NCI-H2196 (cell line): ENCODE data around the gene ATL2.
"Not testable (repeated sequence)": the region's sequence is repeated elsewhere in the genome, so short reads cannot be mapped to it uniquely, and the experiment has no call there.

Experiments used
- DNase-seq: peaks from one replicate; lab custom pipeline; 2025; ENCODE audit not compliant: unreplicated experiment; lab: John Stamatoyannopoulos, UW

ATL2 gene

DNA sequence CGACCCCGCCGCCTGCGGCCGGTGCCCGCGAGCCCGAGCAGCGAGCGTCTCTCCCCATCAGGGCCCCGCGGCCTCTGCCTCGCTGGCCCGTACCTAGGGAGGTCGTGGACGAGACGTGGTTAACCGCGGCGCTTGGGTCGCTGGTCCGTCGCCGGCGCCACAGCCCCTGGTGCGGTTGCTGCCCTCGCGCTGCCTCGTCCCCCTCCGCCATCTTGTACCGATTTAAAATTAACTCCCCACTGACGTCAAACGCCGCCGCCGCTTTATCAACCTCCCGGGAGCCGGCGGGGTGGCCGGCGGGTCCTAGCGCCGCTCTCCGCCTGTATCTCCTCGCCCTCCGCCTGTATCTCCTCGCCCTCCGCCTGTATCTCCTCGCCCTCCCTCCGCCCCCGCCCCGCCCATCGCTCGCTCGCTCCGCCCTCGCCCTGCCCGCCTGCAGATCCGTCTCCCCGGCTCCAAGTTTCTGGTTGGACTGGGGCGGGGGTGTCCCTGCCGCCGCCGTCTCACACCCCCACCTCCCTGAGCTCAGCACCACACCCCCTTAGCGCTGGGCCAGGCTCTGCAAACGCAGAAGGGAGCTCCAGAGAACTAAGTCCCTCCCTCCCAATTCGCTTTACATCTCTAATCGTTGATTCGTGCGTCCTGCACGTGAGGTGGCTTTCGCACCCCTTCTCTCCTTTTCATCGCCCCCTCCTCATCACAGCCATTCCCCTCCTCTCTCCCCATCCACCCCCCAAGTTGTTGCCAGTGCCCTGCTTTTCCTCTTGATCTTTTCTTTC lies at the start of gene ATL2:
Gene ATL2 (minus strand): TSS at position 224 of the 779 bp plus-strand sequence. CDS start 13 bp downstream, at position 211.
- peak; percentile 90 for DNase-seq

DNA sequence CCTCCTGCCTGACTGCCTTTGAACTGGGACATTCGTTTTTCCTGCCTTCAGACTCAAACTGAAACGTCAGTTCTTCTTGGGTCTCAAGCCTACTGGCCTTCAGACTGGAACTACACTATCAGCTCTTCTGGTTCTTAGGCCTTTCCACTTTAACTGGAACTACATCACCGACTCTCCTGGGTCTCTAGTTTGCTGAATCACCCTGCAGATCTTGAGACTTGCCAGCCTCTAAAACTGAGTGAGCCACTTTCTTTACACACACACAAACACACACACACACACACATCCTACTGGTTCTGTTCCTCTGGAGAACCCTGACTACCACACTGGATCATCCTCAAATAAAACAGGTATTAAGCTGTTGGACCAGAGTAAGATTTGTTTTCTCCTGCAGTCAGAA lies 46.7 kb upstream of the ATL2 start:
- DNase-seq = no peak

DNA sequence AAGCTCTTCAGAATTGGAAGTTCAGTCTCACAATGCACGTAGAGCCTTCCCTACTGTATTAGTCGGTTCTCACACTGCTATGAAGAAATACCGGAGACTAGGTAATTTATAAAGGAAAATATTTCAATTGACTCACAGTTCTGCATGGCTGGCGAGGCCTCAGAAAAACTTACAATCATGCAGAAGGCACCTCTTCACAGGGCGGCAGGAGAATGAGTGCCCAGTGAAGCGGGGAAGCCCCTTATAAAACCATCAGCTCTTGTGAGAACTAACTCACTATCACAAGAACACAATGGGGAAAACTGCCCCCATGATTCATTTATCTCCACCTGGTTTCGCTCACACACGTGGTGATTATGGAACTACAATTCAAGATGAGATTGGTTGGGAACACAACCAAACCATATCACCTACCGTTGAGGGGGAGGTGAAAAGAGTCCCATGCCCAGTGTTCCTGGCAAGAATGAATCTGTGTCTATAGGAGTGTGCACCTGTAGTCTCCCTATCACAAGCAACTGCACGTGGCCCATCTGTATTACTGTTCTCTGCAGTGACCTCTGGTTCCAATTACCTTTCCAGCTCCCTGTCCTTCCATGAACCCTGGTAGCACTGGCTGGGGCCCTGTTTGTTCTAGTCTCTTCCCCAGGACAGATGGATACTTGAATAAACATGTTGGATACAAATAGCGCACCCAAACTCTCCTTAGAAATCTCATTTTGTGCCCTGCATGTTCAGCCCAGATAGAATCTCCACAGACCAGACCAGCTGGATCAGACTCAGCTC lies 44.4 kb upstream of the ATL2 start:
- DNase-seq = no peak

DNA sequence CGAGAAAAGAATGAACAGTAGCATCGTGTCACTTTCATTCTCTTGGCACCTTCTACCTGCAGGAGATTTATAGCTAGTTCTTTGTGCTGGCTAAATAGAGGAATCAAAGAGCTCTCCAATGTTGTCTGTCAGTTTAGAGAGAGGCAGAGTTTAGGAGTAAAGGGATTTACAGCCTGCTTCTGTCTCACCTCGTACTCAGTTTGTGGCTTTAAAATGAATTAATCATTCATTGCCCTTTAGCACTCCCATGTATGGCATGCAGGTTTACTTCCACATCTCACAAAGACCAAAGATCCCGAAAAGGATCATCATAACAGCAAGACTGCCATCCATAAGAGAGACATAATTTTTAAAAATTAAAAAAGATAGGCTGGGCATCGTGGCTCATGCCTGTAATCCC lies 42.4 kb upstream of the ATL2 start:
- DNase-seq = no peak

DNA sequence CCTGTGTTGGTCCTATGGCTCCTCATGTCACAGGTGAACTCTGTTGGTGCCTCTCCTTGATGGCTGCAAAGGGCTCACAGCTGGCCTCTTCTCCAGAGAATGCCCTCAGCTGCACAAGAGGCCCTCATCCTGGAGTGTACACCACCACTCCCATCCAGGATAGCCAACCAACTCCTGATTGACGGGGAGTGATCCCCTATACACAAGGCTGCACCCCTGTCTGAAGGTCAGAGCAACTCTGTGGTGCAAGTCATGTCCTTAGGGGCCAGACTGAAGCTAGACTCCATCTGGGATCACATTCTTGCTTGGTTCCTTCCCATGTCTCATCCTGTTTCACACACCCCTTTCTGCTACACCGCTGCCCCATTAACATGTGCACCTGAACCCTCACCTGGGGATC lies 41.7 kb upstream of the ATL2 start:
- DNase-seq = no peak

DNA sequence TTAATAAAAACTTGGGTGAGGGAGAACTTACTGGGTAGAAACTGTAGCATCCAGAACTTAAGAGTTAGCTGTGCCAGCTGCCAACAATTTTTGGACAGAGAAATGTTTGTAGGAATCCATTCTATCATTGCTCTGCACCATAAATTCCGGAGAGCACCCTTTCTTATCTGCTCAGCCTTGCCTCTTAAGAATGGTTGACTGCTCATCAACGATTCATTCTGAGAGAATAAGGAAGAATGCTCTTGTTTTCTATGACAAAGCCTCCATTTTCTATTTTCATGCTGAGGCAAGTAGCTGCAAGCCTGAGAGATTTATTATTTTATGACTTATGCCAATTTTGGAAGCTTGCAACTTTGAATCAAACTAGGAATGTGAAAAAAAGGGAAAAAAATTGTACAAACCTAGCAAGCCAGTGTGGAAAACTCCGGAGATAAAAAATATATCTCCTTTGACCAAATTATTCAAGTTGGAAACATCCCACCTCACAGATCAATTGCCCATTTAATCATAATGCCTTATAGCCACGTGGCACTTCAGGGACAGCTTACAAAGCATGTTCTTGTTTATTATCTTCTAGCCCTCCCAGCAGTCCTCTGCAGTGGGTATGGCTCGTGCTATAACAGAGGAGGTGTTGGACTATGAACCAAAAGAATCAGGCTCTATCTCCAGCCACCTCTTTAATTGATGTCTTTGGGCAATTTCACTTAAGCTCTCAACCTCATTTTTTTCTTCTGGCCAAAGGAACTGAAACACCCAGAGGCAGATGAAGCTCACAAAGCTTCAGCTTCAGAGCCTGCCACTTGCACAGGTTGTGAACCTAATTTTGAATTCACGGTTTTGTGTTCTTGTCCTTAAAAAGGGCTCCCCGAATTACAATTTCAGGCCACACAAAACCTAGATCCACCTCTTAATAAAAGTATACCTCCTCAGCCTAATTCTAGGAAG lies 40.9 kb upstream of the ATL2 start:
- DNase-seq = no peak

DNA sequence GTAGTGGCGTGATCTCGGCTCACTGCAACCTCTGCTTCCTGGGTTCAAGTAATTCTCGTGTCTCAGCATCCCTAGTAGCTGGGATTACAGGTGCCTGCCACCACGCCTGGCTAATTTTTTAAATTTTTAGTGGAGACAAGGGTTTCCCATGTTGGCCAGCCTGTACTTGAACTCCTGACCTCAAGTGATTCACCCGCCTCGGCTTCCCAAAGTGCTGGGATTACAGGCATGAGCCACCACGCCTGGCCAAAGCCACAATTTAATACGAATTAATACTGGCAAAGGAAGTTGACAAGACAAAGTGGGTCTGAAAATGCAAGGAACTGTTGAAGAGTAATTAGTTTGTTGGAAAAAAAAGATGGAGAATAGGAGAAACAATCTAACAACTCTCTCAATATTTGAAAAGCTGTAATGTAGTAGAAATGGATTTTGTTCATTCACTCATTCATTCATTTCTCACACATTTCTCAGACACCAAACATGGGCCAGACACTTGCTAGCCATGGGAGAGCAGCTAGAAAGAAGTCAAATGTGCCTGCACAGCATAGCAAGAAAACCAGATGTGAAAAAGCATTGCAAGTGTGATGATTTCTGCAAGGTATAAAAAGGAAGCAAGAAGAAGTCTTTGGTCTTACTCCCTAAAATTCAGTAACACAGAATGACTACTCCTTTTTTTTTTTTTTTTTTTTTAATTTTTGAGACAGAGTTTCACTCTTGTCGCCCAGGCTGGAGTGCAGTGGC lies 39.4 kb upstream of the ATL2 start:
- DNase-seq = no peak

DNA sequence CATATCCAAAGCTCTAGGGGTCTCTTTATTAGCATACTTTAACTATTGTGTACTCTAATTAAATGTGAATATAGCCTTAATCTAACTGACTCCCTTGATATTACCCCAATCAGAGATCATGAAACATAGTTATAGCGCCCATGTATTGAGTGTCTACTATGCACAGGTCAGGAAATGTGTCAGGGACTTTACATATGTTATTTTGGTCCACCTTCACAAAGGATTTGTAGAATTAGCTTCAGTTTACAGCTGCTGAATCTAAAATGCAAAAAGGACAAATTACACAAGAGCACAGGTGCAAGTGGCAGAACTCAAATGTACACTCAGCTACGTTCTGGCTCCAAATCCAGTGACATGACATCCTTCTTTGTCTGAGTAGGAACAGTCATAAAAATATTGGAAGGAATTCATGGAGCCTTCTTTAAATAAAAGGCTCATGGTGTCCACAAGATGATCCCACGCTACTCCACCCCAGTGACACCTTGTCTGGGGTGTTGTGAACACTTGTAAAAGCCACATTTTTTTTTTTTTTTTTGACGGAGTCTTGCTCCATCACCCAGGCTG lies 38.7 kb upstream of the ATL2 start:
- DNase-seq = no peak

DNA sequence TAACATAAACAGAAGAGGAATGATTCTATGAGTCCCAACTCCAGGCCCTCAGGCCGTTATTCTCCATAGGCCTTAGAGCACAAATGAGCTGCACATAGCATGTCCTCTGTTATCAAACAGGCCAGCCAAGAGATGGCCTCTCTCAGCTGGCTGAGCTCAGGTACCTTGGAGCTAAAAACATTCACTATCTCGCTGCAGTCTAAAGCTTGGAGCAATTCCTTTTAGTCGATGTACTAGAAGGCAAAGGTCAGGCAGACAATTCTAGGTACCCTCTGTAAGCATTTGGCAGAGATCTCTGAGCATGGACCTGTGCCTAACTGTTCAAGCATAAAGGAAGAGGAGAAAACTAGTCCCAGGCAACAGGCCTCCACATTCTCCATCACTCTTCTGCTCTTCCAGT lies 38.0 kb upstream of the ATL2 start:
- DNase-seq = no peak

DNA sequence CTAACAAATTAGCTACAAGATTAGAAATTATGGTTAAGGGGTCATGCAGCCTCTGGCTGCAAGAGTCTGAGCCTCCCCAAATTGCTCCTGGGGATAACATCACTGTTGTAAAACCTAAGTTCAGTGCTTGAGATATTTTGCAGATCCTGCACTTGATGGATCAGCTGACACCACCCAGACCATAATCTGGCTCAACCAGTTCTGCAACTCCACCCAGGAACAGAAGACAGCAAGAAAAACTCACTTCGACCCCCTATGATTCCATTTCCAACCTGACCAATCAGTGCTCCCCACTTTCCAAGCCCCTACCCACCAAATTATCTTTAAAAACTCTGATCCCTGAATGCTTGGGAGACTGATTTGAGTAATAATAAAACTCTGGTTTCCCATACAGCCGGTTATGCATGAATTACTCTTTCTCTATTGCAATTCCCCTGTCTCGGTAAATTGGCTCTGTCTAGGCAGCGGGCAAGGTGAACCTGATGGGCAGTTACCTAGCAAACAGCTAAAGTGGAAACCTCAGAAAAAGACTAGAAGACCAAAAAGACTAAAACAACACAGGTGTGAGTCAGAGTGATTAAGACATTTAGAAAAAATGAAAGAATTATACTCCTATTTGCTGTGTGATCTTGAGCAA lies 35.3 kb upstream of the ATL2 start:
- not testable (repeated sequence) for DNase-seq

DNA sequence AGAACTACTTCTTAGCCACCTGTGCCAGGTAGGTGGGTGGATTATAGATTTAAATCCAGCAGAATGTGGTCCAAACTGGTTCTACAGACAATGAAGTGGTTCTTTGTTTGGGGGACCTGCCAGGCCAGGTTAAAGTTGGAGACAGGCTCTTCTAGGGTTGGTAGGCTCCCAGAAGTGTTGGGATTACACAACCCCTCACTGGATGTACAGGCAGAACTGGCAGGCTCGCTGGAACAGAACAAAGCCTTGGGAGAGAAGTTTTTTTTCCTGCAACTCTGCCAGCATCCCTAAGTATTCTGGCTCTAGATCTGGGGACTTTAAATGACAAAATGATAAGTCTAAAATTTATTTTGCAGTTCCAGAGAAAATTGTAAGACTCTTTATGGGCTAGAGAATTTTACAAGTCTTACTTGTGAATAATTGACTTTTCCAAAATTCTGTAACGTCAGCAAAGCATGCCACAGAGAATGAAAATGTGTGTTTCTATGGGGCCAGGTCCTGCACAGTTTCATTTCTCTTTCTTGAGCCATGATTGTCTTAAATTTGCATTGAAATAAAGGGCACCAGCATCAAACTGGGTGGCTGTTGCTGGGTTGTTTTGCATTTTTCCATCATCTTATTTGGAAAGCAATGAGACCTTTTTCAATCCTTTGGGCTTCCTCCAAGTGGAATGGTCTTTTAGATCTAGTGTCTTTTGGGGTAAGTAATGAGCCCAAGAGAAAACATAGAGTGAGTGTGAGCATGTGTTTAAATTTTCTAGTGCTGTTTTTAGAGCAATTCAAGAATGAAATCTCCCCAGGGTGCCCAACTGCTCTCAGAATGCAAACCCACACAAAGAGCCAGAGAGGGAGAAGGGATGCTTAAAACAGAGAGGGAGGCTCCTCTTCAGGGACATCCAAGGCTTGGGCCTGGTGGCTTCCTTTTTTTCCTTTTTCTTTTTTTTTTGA lies 32.4 kb upstream of the ATL2 start:
- no peak for DNase-seq

DNA sequence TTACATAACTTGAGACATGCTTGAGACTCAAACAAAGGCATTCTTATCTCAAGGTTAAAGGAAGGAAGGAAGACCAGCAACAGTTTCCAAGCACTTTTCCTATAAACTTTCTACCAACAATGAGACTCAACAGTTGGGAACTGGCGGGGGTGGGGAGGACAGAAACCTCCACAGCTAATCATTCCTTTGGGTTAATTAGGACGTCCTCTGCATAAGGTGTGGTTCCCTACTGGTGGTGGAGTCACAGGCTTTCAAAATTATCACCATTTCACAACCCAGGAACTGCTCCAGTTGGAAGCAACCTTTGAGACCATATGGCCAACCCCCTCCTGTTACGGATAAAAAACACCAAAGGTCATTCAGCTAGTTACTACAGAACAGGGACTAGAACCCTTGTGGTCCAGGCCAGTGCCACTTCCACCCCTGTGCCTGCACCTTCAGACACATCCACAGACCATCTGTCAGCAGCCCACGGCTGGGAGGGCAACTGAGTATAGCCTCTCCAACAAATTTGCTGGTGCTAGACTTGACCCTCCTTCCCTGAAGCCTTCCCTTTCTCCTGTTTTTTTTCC lies 30.1 kb upstream of the ATL2 start:
- DNase-seq = no peak

DNA sequence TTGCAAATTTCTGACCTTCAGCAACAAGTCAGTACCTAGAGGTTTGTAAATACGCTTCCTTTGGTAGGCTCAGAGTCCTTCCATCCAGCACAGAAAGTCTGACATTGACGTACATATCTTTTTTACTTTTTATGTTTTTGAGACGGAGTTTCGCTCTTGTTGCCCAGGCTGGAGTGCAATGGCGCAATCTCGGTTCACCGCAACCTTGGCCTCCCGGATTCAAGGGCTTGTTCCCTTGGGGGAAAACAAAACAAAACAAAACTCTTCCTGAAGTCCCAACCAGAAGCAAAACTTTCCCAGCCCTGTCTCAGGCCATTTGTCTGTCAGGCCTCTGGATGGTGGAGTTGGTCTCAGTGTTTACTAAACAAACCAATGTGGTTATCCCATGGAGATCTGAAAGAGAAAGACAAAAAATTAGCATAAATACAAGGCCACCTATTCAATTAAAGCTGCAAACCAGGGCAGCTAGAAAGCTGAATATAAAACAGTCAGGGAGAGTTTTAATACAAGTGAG lies 29.6 kb upstream of the ATL2 start:
- no peak for DNase-seq

DNA sequence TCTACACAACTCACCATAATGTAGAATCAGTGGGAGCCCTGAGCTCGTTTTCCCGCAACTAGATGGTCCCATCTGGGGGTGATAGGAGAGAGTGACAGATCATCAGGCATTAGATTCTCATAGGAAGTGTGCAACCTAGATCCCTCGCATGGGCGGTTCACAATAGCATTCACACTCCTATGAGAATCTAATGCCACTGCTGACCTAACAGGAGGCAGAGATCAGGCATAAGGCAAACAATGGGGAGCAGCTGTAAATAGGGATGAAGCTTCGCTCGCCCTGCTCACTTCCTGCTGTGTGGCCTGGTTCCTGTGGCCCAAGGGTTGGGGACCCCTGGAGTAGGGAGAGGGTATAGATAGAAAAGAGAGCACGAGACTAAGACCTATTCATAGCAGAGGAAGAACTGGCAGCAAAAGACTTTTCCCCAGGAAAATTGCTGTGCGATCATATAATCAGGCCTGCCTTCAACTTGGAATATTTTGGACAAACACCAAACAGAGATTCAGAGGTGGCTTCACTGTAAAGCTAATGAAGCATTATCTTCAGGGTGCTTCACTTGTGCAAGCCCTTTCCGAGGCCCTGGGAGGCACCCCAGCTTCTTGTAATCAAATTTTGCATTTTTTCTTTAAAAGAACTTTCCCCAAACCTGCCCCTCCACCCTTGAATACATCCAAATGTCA lies 29.0 kb upstream of the ATL2 start:
- no peak for DNase-seq

DNA sequence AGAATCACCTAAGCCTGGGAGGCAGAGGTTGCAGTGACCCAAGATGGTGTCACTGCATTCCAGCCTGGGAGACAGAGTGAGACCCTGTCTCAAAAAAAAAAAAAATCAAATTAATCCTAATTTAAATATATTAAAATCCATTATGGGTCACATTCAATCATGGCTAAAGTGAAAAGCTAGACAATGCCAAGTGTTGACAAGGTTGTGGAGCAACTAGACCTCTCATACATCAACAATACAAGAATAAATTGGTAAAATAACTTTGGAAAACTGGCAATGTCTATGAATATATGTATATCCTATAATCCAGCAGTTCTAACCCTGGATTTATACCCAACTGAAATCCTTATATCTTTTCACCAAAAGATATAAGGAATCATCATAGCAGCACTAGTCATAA lies 23.4 kb upstream of the ATL2 start:
- no peak for DNase-seq

DNA sequence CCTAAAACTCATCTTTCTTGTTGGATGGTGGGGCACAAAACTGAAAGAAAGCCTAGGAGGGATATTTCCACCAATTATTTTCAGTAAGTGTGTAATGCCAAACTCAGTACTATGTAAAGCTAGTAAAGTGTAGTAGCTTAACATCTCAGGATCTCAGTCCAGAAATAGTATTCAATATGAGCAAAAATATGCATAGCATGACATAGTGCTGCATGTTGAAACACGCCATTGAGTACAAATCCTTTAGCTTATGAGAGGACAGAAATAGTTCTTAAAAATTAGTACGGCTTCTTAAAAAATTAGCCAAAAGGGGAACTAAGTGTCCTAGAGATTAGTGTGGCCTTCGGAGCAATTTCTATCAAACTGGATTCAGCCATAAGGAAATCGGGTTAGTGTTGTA lies 21.7 kb upstream of the ATL2 start:
- no peak for DNase-seq

DNA sequence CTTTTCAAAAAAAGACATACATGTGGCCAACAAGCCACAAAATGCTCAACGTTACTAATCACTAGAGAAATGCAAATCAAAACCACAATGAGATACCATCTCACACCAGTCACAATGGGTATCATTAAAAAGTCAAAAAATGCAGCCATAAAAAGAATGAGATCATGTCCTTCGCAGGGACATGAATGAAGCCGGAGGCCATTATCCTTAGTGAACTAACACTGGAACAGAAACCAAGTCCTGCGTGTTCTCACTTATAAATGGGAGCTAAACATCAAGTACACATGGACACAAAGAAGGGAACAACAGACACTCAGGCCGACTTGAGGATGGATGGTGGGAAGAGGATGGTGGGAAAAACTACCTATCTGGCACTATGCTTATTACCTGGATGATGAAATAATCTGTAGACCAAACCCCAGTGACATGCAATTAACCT lies 17.8 kb upstream of the ATL2 start:
- no peak for DNase-seq

DNA sequence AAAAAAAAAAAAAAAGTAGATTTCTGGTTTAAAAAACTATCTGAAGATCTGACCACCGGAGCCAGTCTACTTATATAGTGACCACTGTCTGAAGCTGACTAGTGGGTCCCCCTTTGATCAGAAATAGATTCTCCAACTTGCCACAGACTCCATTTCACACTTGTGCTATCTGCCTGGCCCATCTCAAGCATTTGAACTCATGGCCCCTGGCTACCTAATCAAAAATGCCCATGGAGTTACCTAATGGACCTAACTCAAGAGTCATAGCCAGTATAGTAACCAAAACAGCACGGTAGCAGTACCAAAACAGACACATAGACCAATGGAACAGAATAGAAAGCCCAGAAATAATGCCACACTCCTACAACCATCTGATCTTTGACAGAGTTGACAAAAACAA lies 17.0 kb upstream of the ATL2 start:
- no peak for DNase-seq
